HepG2 (cell line): ENCODE measurements around the gene CIROP. TPM values are rescaled to one million over a fixed set of nuclear protein-coding genes. Genes with fewer than 3 reads are reported as not detected.
A peak's percentile ranks its signal among the peaks of the same experiment; 100 is the strongest.

ENCODE experiments used
- ASH2L ChIP-seq: fragments of 300-600, 200-600 bp; sonication (generic); IDR thresholded peaks from 2 replicates; pipeline ENCODE4 v1.7.0; 2017; ENCODE audit warnings: low read depth, mild to moderate bottlenecking, moderate library complexity, mixed read lengths, low read length; ENCODE audit not compliant: insufficient read length
- EP300 ChIP-seq, 3 experiments: sonication (generic) in 1 of 3; formaldehyde crosslinking in 1 of 3; IDR thresholded peaks; 2 replicates each; pipeline versions ENCODE4 v1.5.1 to v1.6.1; 2011 to 2020; ENCODE audit warnings: low read depth in 2 of 3, low read length in 2 of 3, borderline replicate concordance in 1 of 3, improper control_type of control experiment in 1 of 3, mild to moderate bottlenecking in 1 of 3, missing genetic modification reagents in 1 of 3, moderate library complexity in 1 of 3
- HNF4G ChIP-seq, 2 experiments: sonication (generic) in 1 of 2; formaldehyde crosslinking in 1 of 2; IDR thresholded peaks; 2 replicates each; pipeline versions ENCODE4 v1.4.0 to v1.6.1; 2011 to 2020; ENCODE audit warnings: borderline replicate concordance in 2 of 2, low read depth in 2 of 2, mild to moderate bottlenecking in 2 of 2, low read length in 1 of 2, missing genetic modification reagents in 1 of 2, moderate library complexity in 1 of 2
- KDM2A ChIP-seq: sonication (generic); formaldehyde crosslinking; IDR thresholded peaks from 2 replicates; pipeline ENCODE4 v1.4.0; 2020; ENCODE audit warnings: low read depth, missing genetic modification reagents, borderline replicate concordance
- KLF16 ChIP-seq, 2 experiments: sonication (generic) in 1 of 2; formaldehyde crosslinking in 1 of 2; IDR thresholded peaks; 2 replicates each; pipeline versions ENCODE4 v1.6.1 to v1.8.0; 2016 to 2023; ENCODE audit warnings: missing genetic modification reagents in 2 of 2, missing compliant biosample characterization in 1 of 2
- NFKBIZ ChIP-seq: IDR thresholded peaks from 2 replicates; pipeline ENCODE4 v1.6.1; 2018; ENCODE audit warnings: missing genetic modification reagents, missing compliant biosample characterization
- RFX5 ChIP-seq: IDR thresholded peaks from 2 replicates; pipeline ENCODE4 v1.6.1; 2011; ENCODE audit warnings: low read depth, low read length, improper control_type of control experiment
- SNAPC5 ChIP-seq: sonication (generic); formaldehyde crosslinking; IDR thresholded peaks from 2 replicates; pipeline ENCODE4 v1.8.1; 2023; ENCODE audit warnings: mild to moderate bottlenecking, missing genetic modification reagents, borderline replicate concordance
- ZBTB40 ChIP-seq, 2 experiments: fragments of 450-650 bp in 1 of 2; sonication (generic) in 1 of 2; formaldehyde crosslinking in 1 of 2; IDR thresholded peaks; 2 replicates each; pipeline versions ENCODE4 v1.6.1 to v1.8.0; 2016 to 2022; ENCODE audit warnings: antibody characterized with exemption in 1 of 2, mild to moderate bottlenecking in 1 of 2, missing genetic modification reagents in 1 of 2
- ZBTB7B ChIP-seq: sonication (generic); formaldehyde crosslinking; IDR thresholded peaks from 2 replicates; pipeline ENCODE4 v1.4.0; 2020; ENCODE audit warnings: missing genetic modification reagents
- ZNF292 ChIP-seq: sonication (generic); formaldehyde crosslinking; IDR thresholded peaks from 2 replicates; pipeline ENCODE4 v1.8.1; 2022; ENCODE audit warnings: mild to moderate bottlenecking, low read depth, missing genetic modification reagents, borderline replicate concordance
- ZNF687 ChIP-seq: sonication (generic); formaldehyde crosslinking; IDR thresholded peaks from 2 replicates; pipeline ENCODE4 v1.5.1; 2020; ENCODE audit warnings: mild to moderate bottlenecking, missing genetic modification reagents, moderate library complexity
- polyA plus RNA-seq, 8 experiments: library from polyadenylated mRNA; depleted of rRNA in 3 of 8; stranded (reverse) in 7 of 8; unstranded in 1 of 8; fragments of >200 nt; fragmentation: Illumina TruSeq in 4 of 8; extraction: Trizol in 4 of 8; gene quantifications; 2 replicates each; pipeline versions ENCODE4 v1.2.1 to v1.2.3, GENCODE V29; 2011 to 2016; ENCODE audit warnings: low read depth in 4 of 8, missing spikeins in 1 of 8, mixed read lengths in 1 of 8; ENCODE audit not compliant: insufficient read depth in 1 of 8
- total RNA-seq, 5 experiments: library from RNA; depleted of rRNA; stranded (reverse); fragments of >200 nt; fragmentation: Illumina TruSeq; extraction: Trizol; gene quantifications; 2 replicates each; pipeline ENCODE4 v1.2.3, GENCODE V29; 2016; ENCODE audit warnings: low read depth in 1 of 5

The CIROP gene
- total and polyA plus RNA-seq, 2 of the 13 experiments (the other 11 are each of a cell fraction or from before 2014, with no cell fraction given), result 0.07 TPM; not detected in 1

- TF ChIP-seq ZBTB40 (IDR thresholded peaks at IDR 0.05), result no peak
- TF ChIP-seq ZBTB40 (CRISPR knock-in tag; IDR thresholded peaks at IDR 0.05), result peak; percentile 62
- TF ChIP-seq KLF16 (CRISPR knock-in tag; IDR thresholded peaks at IDR 0.05), result peak in 1 of 2 experiments; percentile 77; a peak in 2 of 4 replicates
- peak; percentile 96 for TF ChIP-seq ZNF687
- peak; percentile 79; the same call in 1 of the 2 replicates for TF ChIP-seq ZNF292 (CRISPR knock-in tag)
- 0 out of 2 replicates have a peak, but pooled peaks have one; percentile 5 for TF ChIP-seq HNF4G (IDR thresholded peaks at IDR 0.05; ENCODE audit: borderline replicate concordance, low read depth, low read length)
- TF ChIP-seq HNF4G (CRISPR knock-in tag; IDR thresholded peaks at IDR 0.05; ENCODE audit: borderline replicate concordance, low read depth), result 0 out of 2 replicates have a peak, but pooled peaks have one; percentile 58
- TF ChIP-seq NFKBIZ, result 0 out of 2 replicates have a peak, but pooled peaks have one; percentile 70
- 0 out of 4 replicates have a peak, but pooled peaks of 1 of the 2 experiments have one; percentile 11 for TF ChIP-seq EP300 (IDR thresholded peaks at IDR 0.05; ENCODE audit: low read depth in 2 of 2, low read length in 2 of 2)
- TF ChIP-seq EP300 (CRISPR knock-in tag; IDR thresholded peaks at IDR 0.05; ENCODE audit: borderline replicate concordance), result peak; percentile 26; the same call in 1 of the 2 replicates
- TF ChIP-seq KDM2A, result peak; percentile 100
- 0 out of 2 replicates have a peak, but pooled peaks have one; percentile 85 for TF ChIP-seq SNAPC5 (CRISPR knock-in tag)
- TF ChIP-seq ZBTB7B (CRISPR knock-in tag), result 0 out of 2 replicates have a peak, but pooled peaks have one; percentile 68
- TF ChIP-seq RFX5, result peak; percentile 51; the same call in 1 of the 2 replicates
- peak; percentile 94 for TF ChIP-seq ASH2L
These were observed 33.4 kb downstream of the CIROP start (continued) for GRCh38 chr14:23071244-23071920.
